Glutamatergic neuron (in vitro differentiated cells): ENCODE results near the gene SPOP. TPM values are rescaled to one million over a fixed set of nuclear protein-coding genes. Genes with fewer than 3 reads are reported as not detected.

Experiments used
- DNase-seq: peaks from one replicate; pipeline ENCODE4 v3.0.0; 2022
- H3K27ac Mint-ChIP-seq: one replicate; pipeline ENCODE4 v1.8.0; 2020; ENCODE audit warnings: mild to moderate bottlenecking, mixed read lengths, inconsistent platforms; ENCODE audit not compliant: unreplicated experiment
- H3K27me3 Mint-ChIP-seq: one replicate; pipeline ENCODE4 v1.8.0; 2020; ENCODE audit warnings: mild to moderate bottlenecking, moderate library complexity, mixed read lengths, inconsistent platforms; ENCODE audit not compliant: unreplicated experiment
- H3K36me3 Mint-ChIP-seq: one replicate; pipeline ENCODE4 v1.8.0; 2020; ENCODE audit warnings: mild to moderate bottlenecking, mixed read lengths, inconsistent platforms; ENCODE audit not compliant: unreplicated experiment
- H3K4me1 Mint-ChIP-seq: one replicate; pipeline ENCODE4 v1.8.0; 2020; ENCODE audit warnings: mild to moderate bottlenecking, low read depth, mixed read lengths, inconsistent platforms; ENCODE audit not compliant: unreplicated experiment
- H3K4me3 Mint-ChIP-seq: one replicate; pipeline ENCODE4 v1.8.0; 2020; ENCODE audit warnings: mild to moderate bottlenecking, mixed read lengths, inconsistent platforms; ENCODE audit not compliant: unreplicated experiment
- H3K9me3 Mint-ChIP-seq: one replicate; pipeline ENCODE4 v1.8.0; 2020; ENCODE audit warnings: mild to moderate bottlenecking, moderate library complexity, mixed read lengths, inconsistent platforms; ENCODE audit not compliant: unreplicated experiment
- total RNA-seq: library from RNA; stranded (reverse); fragmentation: NEBNext Ultra II Directional; extraction: Animal tissue kit (Norgen Biotek cat#: 25700); gene quantifications from one replicate; pipeline ENCODE4 v1.2.1, GENCODE V29; 2021; ENCODE audit not compliant: unreplicated experiment
- TF ChIP-seq, protein P1 (sequence below): fragments of 200-600 bp; sonication (generic); IDR thresholded peaks from one replicate; pipeline ENCODE4 v1.5.0; 2021; ENCODE audit not compliant: partially characterized antibody, unreplicated experiment

SPOP gene
- total RNA-seq, 1 donor from 2014 or later, result 49.5 TPM

DNA sequence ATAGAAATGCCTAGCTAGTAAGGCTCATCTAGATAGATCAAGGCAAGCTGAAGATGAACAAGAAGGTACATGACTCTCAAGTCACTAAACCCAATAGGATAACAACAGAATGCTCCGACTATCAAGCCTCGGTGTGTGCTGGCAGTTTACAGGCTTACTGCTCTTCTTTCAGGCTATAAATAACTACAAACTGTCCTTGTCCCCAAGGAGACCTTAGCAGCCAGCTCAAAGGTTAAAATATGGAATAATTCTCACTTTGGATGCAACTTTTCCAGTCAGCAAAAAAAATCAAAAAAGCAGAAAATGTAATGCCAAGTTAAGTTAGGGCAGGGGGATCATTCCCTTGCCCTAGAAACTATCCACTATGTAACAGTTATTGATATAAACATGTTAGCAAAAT is 44.6 kb downstream of the SPOP start:
- Mint-ChIP-seq H3K36me3 (no peaks in the 10 kb centered on the region), H3K4me3 (peak overlapping the region; percentile 13), H3K4me1 (peaks cover 22% of the 10 kb centered on the region), H3K9me3 (no peaks in the 10 kb centered on the region), H3K27me3 (no peaks in the 10 kb centered on the region), H3K27ac (no peak overlapping the region)
- no peak for DNase-seq
- TF ChIP-seq, protein P1, sequence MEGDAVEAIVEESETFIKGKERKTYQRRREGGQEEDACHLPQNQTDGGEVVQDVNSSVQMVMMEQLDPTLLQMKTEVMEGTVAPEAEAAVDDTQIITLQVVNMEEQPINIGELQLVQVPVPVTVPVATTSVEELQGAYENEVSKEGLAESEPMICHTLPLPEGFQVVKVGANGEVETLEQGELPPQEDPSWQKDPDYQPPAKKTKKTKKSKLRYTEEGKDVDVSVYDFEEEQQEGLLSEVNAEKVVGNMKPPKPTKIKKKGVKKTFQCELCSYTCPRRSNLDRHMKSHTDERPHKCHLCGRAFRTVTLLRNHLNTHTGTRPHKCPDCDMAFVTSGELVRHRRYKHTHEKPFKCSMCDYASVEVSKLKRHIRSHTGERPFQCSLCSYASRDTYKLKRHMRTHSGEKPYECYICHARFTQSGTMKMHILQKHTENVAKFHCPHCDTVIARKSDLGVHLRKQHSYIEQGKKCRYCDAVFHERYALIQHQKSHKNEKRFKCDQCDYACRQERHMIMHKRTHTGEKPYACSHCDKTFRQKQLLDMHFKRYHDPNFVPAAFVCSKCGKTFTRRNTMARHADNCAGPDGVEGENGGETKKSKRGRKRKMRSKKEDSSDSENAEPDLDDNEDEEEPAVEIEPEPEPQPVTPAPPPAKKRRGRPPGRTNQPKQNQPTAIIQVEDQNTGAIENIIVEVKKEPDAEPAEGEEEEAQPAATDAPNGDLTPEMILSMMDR, result no peak

- H3K27me3 Mint-ChIP-seq, result no peaks in the 10 kb centered on the region
- H3K36me3 Mint-ChIP-seq, result no peaks in the 10 kb centered on the region
- H3K9me3 Mint-ChIP-seq, result no peaks in the 10 kb centered on the region
- DNase-seq, result no peak
- H3K27ac Mint-ChIP-seq, result no peak overlapping the region
- TF ChIP-seq, protein P1, result no peak
- no peak overlapping the region for H3K4me3 Mint-ChIP-seq
- H3K4me1 Mint-ChIP-seq, result peaks cover 22% of the 10 kb centered on the region
Observed at GRCh38 chr17:49632201-49632600, 45.7 kb downstream of the SPOP start.

DNA sequence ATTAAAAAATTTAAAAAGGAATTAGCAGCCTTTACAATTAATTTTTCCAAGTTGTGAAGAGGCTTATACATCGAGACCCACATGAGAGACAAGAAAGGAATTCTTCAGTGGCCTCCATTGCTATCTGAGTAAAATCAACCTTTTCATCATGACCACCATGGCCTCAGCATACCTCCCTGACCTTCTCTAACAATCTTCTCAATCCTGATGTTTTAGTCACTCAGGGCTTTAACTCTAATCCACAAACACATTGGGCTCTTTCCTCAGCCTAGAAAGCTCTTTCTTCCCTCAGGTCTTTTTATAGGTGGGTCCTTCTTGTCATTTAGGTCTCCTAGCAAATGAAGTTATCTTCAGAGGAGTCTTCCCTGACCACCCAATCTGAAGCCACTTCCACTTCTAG is 46.4 kb downstream of the SPOP start:
- TF ChIP-seq, protein P1, result no peak
- no peak overlapping the region for H3K4me3 Mint-ChIP-seq
- H3K9me3 Mint-ChIP-seq, result no peaks in the 10 kb centered on the region
- peaks cover 22% of the 10 kb centered on the region for H3K4me1 Mint-ChIP-seq
- H3K36me3 Mint-ChIP-seq, result no peaks in the 10 kb centered on the region
- no peak for DNase-seq
- no peaks in the 10 kb centered on the region for H3K27me3 Mint-ChIP-seq
- no peak overlapping the region for H3K27ac Mint-ChIP-seq

GRCh38 chr17:49630113-49630900 is 47.6 kb downstream of the SPOP start:
- TF ChIP-seq, protein P1, result no peak
- Mint-ChIP-seq H3K4me1 (peaks cover 22% of the 10 kb centered on the region), H3K9me3 (no peaks in the 10 kb centered on the region), H3K4me3 (no peak overlapping the region), H3K27me3 (no peaks in the 10 kb centered on the region), H3K36me3 (no peaks in the 10 kb centered on the region), H3K27ac (no peak overlapping the region)
- no peak for DNase-seq

- TF ChIP-seq, protein P1, result no peak
- Mint-ChIP-seq H3K27me3 (no peaks in the 10 kb centered on the region), H3K36me3 (no peaks in the 10 kb centered on the region), H3K4me3 (no peak overlapping the region), H3K4me1 (peaks cover 20% of the 10 kb centered on the region), H3K27ac (no peak overlapping the region), H3K9me3 (no peaks in the 10 kb centered on the region)
- DNase-seq, result no peak
Observed at GRCh38 chr17:49629447-49629846, 48.5 kb downstream of the SPOP start.
